Cardiac septum (tissue), 1 donor: ENCODE measurements around the gene R3HCC1L. TPM values are rescaled to one million over a fixed set of nuclear protein-coding genes. Genes with fewer than 3 reads are reported as not detected.

Experiments used
- DNase-seq: peaks from one replicate; pipeline ENCODE4 v3.0.0-alpha.2; 2020; ENCODE audit warnings: low spot score
- intact Hi-C: fragments of 100-400 bp; cut with DNase I; formaldehyde crosslinking; loops from one replicate; pipeline ENCODE4 v1.14.0; 2022
- total RNA-seq: library from RNA; stranded (reverse); fragmentation: NEBNext Ultra II Directional; extraction: Animal tissue kit (Norgen Biotek cat#: 25700); gene quantifications from one replicate; pipeline ENCODE4 v1.2.1, GENCODE V29; 2021
- donor health status: DM: no; HTN: no; CAD: no.

The R3HCC1L gene
- total RNA-seq, 1 donor from 2014 or later, result 6.8 TPM

DNA sequence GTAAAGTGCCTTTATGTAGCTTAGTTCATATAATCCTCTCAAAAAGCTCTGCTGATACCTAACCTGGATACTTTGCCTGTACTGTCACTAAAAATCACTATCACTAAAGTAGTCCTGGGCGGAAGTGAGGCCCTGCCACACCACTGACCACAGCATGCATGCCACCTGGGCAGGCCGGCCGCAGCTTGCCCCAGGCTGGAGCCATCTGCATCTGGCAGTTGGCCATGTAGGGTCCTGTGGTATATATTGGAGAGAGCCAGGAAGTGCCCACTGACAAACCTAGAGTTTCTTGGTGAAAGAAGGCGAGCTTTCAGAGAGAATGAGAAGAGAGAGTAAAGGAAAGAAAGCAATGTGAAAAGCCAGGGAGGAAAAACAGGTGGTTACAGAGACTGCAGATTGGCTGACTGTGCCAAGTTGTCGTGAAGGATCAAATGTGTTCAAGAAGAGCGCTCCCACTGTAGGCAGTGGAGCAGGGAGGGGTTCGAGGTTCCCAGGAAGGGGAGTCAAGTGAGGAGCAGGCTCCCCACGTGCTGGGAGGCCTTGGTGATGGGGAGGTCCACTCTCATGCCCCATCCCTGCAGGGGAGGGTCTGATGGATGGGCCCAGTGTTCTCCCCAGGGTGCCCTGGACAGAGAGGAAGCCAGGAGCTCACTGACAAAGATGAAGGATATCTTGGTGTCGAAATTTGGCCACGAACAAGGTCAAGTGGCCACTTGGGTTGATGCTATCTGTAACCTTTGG, 119.9 kb downstream of the R3HCC1L start:
- intact Hi-C loops, result no loop called here
- DNase-seq, result no peak

GRCh38 chr10:98255146-98255877, 120.9 kb downstream of the R3HCC1L start:
- intact Hi-C loops, result no loop called here
- DNase-seq, result no peak

DNA sequence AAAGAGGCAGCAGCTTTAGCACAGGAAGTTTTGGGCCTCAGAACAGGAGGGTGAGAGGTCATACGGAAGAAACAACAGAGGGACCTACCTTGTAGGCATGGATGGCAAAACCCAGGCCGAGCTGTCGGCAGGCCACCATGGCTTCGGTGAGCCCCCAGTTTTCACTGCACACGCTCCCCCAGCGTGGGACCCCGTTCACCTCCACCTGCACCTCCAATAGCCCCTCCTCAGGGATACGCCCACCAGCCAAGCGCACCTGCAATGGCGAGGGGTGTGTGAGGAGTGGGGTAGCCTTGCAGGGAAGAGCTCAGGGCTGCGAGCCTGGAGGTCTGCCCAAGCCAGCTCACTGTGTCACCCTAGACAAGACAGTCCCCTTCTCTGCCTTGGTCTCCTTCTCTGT, 122.2 kb downstream of the R3HCC1L start:
- intact Hi-C loops, result no loop called here

DNA sequence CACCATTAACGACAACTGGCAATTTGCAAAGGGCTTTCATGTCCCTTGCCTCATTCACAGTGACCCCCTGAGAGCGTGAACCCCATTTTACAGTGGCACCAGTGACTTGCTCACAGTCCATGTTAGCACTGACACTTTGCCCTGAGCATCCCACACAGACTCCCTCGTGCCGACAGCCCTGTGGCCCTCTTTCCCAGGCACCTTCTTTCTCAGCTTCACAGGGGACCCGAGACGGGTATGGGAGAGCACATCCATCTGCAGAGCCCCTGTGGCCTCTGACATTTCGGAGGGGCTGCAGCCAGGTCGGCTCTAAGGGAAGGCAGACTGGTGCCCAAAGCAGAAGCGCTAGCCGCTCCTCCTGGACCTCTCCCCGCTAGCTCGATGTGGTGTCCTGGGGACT, 122.7 kb downstream of the R3HCC1L start:
- intact Hi-C loops, result no loop called here
- no peak for DNase-seq

More for the DNA sequence above, 122.2 kb downstream of the R3HCC1L start:
- DNase-seq, result no peak

- intact Hi-C loops, result no loop called here
- no peak for DNase-seq
These were observed 123.5 kb downstream of the R3HCC1L start for GRCh38 chr10:98257961-98258360.

DNA sequence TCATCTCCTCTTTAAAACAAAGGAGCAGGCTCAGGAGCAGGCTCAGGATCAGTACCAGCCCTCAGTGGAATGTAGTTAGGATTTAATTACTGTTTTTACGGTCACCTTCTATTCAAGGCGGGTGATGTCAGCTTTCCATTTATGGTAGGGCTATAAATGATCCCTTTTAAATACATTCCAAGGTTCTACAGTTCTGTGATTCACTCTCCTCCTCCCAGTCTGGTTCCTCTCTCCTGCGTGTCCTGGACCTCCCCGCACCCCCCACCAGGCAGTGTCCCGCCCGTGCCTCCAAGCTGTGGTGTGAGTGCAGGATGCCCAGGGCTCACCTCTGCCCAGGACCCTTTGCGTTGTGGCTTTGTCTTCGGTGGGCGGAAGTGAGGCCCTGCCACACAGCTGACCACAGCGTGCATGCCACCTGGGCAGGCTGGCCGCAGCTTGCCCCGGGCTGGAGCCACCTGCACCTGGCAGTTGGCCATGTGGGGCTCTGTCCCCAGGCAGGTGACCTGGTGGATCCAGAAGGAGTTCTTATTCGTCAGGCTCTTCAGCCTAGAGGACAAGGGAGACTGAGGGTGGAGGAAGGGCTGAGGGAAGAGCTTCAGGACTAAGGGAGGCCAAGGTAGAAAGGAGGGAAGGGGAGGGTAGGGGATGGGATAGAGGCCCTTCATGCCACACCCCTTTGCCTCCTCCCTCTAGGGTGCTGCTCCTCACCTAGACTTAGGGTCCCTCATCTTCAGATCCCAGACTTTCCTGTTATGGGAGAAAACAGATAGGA, 124.4 kb downstream of the R3HCC1L start:
- intact Hi-C loops, result no loop called here
- no peak for DNase-seq

GRCh38 chr10:98259606-98260315, 125.3 kb downstream of the R3HCC1L start:
- intact Hi-C loops, result loop anchor here (10.0 kb wide), 2 partner anchors 155 to 985 kb away; partner anchors contain the start of gene PYROXD2
- DNase-seq, result no peak

- intact Hi-C loops, result loop anchor here (10.0 kb wide), 2 partner anchors 154 to 984 kb away; partner anchors contain the start of gene PYROXD2
- no peak for DNase-seq
These were observed 125.9 kb downstream of the R3HCC1L start for GRCh38 chr10:98260350-98260749.

DNA sequence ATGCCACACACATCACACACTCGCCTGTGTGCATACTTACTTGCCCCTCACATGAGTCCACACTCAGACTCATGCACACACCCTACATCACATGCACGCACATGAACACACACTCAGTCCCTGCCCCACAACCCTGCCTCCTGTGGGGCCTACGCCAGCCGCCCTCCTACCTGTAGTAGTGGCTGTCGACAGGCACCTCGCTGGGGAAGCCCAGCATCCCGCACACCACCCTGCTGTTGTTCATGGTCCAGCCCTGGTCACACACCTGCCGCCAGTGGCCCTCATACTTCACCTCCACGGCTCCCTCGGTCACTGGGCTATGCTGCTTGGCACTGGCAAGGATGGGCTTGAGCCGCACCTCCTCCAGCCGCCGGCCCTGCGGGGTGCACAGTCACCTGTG, 126.3 kb downstream of the R3HCC1L start:
- DNase-seq, result no peak
- intact Hi-C loops, result loop anchor here (10.0 kb wide), 2 partner anchors 154 to 984 kb away; partner anchors contain the start of gene PYROXD2

DNA sequence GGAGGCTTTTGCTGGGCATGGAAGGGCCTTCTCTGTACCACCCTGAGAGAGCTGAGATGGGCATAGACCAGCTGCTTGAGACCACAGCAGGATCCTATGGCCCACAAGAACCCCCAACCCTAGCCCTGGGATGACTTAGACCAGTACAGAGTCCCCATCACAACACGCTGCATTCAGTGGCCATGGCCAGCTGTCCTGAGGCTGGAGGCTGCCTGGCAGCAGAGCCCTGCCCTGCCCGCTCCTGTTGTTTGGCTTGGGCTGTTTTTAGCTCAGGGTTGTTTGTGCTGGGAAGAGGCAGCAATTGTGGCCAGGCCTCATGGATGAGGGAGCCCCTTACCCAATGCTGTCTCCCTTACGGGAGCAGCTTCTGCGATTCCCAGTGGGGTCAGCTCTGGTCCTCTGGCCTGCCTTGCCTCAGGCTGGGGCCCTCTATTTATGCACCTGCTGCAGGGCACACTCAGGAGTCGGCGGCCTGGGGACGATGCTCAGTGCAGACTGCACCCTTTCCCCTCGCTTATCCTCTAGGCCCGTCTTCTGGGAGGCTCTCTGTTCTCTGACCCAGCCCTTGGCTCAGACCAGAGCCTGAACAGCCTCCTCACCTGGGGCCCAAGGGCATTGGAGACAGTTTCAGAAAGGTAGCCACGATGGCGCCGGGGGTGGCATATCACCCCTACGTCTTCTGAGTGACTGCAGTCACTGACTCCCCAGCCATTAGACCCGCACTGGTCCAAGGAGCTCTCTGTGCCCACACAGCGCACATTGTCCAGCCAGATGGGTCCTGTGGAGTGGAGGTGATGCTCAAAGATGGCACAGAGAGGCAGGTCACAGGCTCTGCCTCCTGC, 127.2 kb downstream of the R3HCC1L start:
- DNase-seq, result no peak
- intact Hi-C loops, result loop anchor here (2.0 to 10.0 kb wide), 3 partner anchors 47 to 983 kb away; partner anchors contain the start of gene PYROXD2

- intact Hi-C loops, result loop anchor here (2.0 to 10.0 kb wide), 3 partner anchors 46 to 982 kb away; partner anchors contain the start of gene PYROXD2
- no peak for DNase-seq
These were observed 128.1 kb downstream of the R3HCC1L start for GRCh38 chr10:98262571-98262970.

DNA sequence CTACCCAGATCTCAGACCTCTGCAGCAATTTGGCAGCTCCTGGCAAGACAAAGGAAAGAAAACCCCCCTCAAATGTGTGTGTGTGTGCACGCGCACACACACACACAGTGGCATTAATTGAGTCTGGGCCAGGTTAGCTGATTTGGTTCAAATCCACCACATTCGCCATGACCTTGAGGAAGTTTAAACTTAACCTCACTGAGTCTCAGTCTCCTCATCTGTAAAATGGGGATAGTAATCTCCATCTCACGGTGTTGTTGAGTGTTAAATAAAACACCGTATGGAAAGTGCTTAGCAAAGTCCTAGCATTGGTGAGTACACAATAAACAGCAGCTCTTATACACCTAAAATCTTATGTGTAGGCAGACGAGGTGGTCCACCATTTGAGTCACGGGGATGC, 128.6 kb downstream of the R3HCC1L start:
- no peak for DNase-seq
- intact Hi-C loops, result loop anchor here (2.0 to 10.0 kb wide), 3 partner anchors 46 to 982 kb away; partner anchors contain the start of gene PYROXD2

GRCh38 chr10:98264378-98265065, 130.1 kb downstream of the R3HCC1L start:
- intact Hi-C loops, result loop anchor here (5.0 to 10.0 kb wide), 3 partner anchors 150 to 980 kb away; partner anchors contain the start of gene PYROXD2
- DNase-seq, result no peak

GRCh38 chr10:98265403-98266378, 131.2 kb downstream of the R3HCC1L start:
- intact Hi-C loops, result loop anchor here (5.0 to 10.0 kb wide), 3 partner anchors 149 to 979 kb away; partner anchors contain the start of gene PYROXD2
- DNase-seq, result no peak

DNA sequence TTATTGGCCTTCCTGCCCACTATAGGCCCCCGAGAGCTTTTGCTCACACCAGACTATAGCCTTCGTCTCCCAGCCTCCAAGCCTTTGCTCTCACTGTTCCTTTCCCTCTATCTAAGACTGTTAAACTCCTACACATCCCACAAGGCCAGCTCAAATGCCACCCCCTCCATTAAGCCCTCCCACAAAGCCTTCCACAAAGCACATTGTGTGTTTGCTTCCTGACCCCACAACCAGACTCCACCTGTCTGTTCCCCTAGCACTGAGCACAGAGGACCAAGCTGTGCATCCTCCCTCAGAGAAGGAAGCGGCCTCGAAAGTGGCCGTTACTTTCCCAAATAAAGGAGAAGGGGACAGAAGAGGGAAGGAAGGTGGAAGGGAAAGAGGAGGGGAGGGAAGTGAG, 132.2 kb downstream of the R3HCC1L start:
- intact Hi-C loops, result loop anchor here (5.0 to 10.0 kb wide), 3 partner anchors 148 to 978 kb away; partner anchors contain the start of gene PYROXD2

More for the DNA sequence above, 132.2 kb downstream of the R3HCC1L start:
- no peak for DNase-seq
